Omental fat pad (tissue), 4 donors: Measurements from ENCODE around the gene MAGIX. TPM values are rescaled to one million over a fixed set of nuclear protein-coding genes. Genes with fewer than 3 reads are reported as not detected.

Experiments used
- ATAC-seq: fragments of 150-250 bp; one replicate; pipeline ENCODE4 v1.9.1; 2016; ENCODE audit warnings: mild to moderate bottlenecking, moderate library complexity; ENCODE audit not compliant: low FRiP score
- DNase-seq: peaks from one replicate; pipeline ENCODE4 v3.0.0-alpha.2; 2019; ENCODE audit warnings: low spot score
- CTCF ChIP-seq, 3 donors: fragments of 450-650 bp; IDR thresholded peaks; one replicate each; pipeline ENCODE4 v1.5.1; 2016 to 2017; ENCODE audit warnings: antibody characterized with exemption in 3 of 3, mild to moderate bottlenecking in 3 of 3, moderate library complexity in 2 of 3
- total RNA-seq, 4 donors: library from RNA; depleted of rRNA; stranded (reverse); fragments of >200 nt; gene quantifications; one replicate each; pipeline ENCODE4 v1.1.0, GENCODE V29; 2016

Gene MAGIX
- total RNA-seq, 4 donors from 2014 or later, result 1.1 to 7.3 (median 3.3) TPM

- no peak for TF ChIP-seq CTCF (IDR thresholded peaks at IDR 0.05)
- DNase-seq (no peak), ATAC-seq (no peak)
These were observed 15.4 kb downstream of the MAGIX start for GRCh38 chrX:49177873-49178480.

GRCh38 chrX:49178537-49178936, 16.0 kb downstream of the MAGIX start:
- TF ChIP-seq CTCF (IDR thresholded peaks at IDR 0.05), result no peak
- DNase-seq (no peak), ATAC-seq (no peak)

GRCh38 chrX:49179358-49179757, 16.8 kb downstream of the MAGIX start:
- TF ChIP-seq CTCF (IDR thresholded peaks at IDR 0.05), result no peak
- DNase-seq, result no peak
- no peak for ATAC-seq

GRCh38 chrX:49183701-49184281, 21.2 kb downstream of the MAGIX start:
- no peak for DNase-seq
- no peak for ATAC-seq
- no peak for TF ChIP-seq CTCF (IDR thresholded peaks at IDR 0.05)

GRCh38 chrX:49184294-49185281, 22.0 kb downstream of the MAGIX start:
- TF ChIP-seq CTCF (IDR thresholded peaks at IDR 0.05), result no peak
- peak; percentile 69 for DNase-seq
- peak; percentile 59 for ATAC-seq

GRCh38 chrX:49186125-49187027, 23.8 kb downstream of the MAGIX start, which contains the start of gene PRICKLE3:
Gene PRICKLE3, minus strand, starts transcription at chrX:49186373. Its CDS starts 76 bp downstream, at chrX:49186297.
- TF ChIP-seq CTCF (IDR thresholded peaks at IDR 0.05), result no peak
- peak; percentile 43 for DNase-seq
- peak; percentile 41 for ATAC-seq
